ENCODE measurements around the gene KRT82. TPM values are rescaled to one million over a fixed set of nuclear protein-coding genes. Genes with fewer than 3 reads are reported as not detected.

KRT82 gene
- total and polyA plus RNA-seq, 4 experiments from 2014 or later = not detected

GRCh38 chr12:52364061-52364460 is 42.1 kb downstream of the KRT82 start:
- Mint-ChIP-seq H3K27me3 (peaks cover 3 to 16% of the 10 kb centered on the region in 2 donors), H3K36me3 (no peaks in the 10 kb centered on the region), H3K27ac (no peak overlapping the region), H3K4me3 (no peak overlapping the region), H3K4me1 (peaks cover under 1 to 8% (median 3%) of the 10 kb centered on the region in 4 donors), H3K9me3 (no peaks in the 10 kb centered on the region)
- peaks cover 2% of the 10 kb centered on the region for H3K4me1 ChIP-seq (ENCODE audit: insufficient read depth, low read length)
- no peaks in the 10 kb centered on the region for H3K36me3 ChIP-seq (ENCODE audit: insufficient read depth, low read length)
- no peak for DNase-seq
- ChIA-PET POLR2A (ENCODE audit: partially characterized antibody) (no interaction called here), CTCF (ENCODE audit: partially characterized antibody) (no interaction called here)
- no peak overlapping the region for H3K4me3 ChIP-seq (ENCODE audit: low read length in 2 of 2)
- no peaks in the 10 kb centered on the region for H3K9me3 ChIP-seq (ENCODE audit: control insufficient read depth in 1 of 2, low read length in 2 of 2)
- H3K27ac ChIP-seq (ENCODE audit: low read depth, low read length) = no peak overlapping the region
- intact Hi-C loops (cut with micrococcal nuclease) = no loop called here
- no peaks in the 10 kb centered on the region for H3K27me3 ChIP-seq (ENCODE audit: insufficient read depth, low read length)

- DNase-seq = no peak
- no peaks in the 10 kb centered on the region for H3K36me3 Mint-ChIP-seq
- no peak overlapping the region for H3K27ac ChIP-seq (ENCODE audit: low read depth, low read length)
- H3K9me3 ChIP-seq (ENCODE audit: control insufficient read depth in 1 of 2, low read length in 2 of 2) = no peaks in the 10 kb centered on the region
- no peak overlapping the region for H3K4me3 ChIP-seq (ENCODE audit: low read length in 2 of 2)
- H3K27me3 ChIP-seq (ENCODE audit: insufficient read depth, low read length) = no peaks in the 10 kb centered on the region
- POLR2A ChIA-PET (ENCODE audit: partially characterized antibody) = no interaction called here
- CTCF ChIA-PET (ENCODE audit: partially characterized antibody) = no interaction called here
- peak overlapping the region in 1 of 7 donors; percentile 56 for H3K27ac Mint-ChIP-seq
- intact Hi-C loops (cut with micrococcal nuclease) = no loop called here
- H3K4me1 ChIP-seq (ENCODE audit: insufficient read depth, low read length) = peaks cover 10% of the 10 kb centered on the region
- H3K36me3 ChIP-seq (ENCODE audit: insufficient read depth, low read length) = no peaks in the 10 kb centered on the region
- no peak overlapping the region for H3K4me3 Mint-ChIP-seq
- H3K4me1 Mint-ChIP-seq = peaks cover 9 to 16% (median 10%) of the 10 kb centered on the region in 4 donors
- H3K9me3 Mint-ChIP-seq = no peaks in the 10 kb centered on the region
- H3K27me3 Mint-ChIP-seq = peaks cover 2 to 11% of the 10 kb centered on the region in 2 donors
Measured at GRCh38 chr12:52363111-52363679, 42.9 kb downstream of the KRT82 start.

- peaks cover 2 to 10% of the 10 kb centered on the region in 2 donors for H3K27me3 Mint-ChIP-seq
- no peak overlapping the region for H3K27ac Mint-ChIP-seq
- no peaks in the 10 kb centered on the region for H3K36me3 Mint-ChIP-seq
- intact Hi-C loops (cut with micrococcal nuclease) = no loop called here
- H3K27me3 ChIP-seq (ENCODE audit: insufficient read depth, low read length) = no peaks in the 10 kb centered on the region
- H3K9me3 ChIP-seq (ENCODE audit: control insufficient read depth in 1 of 2, low read length in 2 of 2) = no peaks in the 10 kb centered on the region
- H3K4me3 ChIP-seq (ENCODE audit: low read length in 2 of 2) = no peak overlapping the region
- no peak for DNase-seq
- H3K36me3 ChIP-seq (ENCODE audit: insufficient read depth, low read length) = no peaks in the 10 kb centered on the region
- peaks cover 9 to 20% (median 10%) of the 10 kb centered on the region in 4 donors for H3K4me1 Mint-ChIP-seq
- POLR2A ChIA-PET (ENCODE audit: partially characterized antibody) = no interaction called here
- no peak overlapping the region for H3K27ac ChIP-seq (ENCODE audit: low read depth, low read length)
- H3K4me1 ChIP-seq (ENCODE audit: insufficient read depth, low read length) = peaks cover 12% of the 10 kb centered on the region
- H3K9me3 Mint-ChIP-seq = no peaks in the 10 kb centered on the region
- no peak overlapping the region for H3K4me3 Mint-ChIP-seq
- CTCF ChIA-PET (ENCODE audit: partially characterized antibody) = interaction anchor here (0.9 to 1.7 kb wide), 5 partner anchors 10 to 523 kb away, joined by 3 to 7 read pairs (median 4); no protein-coding TSS in a partner anchor
Measured at GRCh38 chr12:52362118-52362726, 43.9 kb downstream of the KRT82 start.

GRCh38 chr12:52361553-52361952 is 44.6 kb downstream of the KRT82 start:
- Mint-ChIP-seq H3K27ac (no peak overlapping the region), H3K4me1 (peaks cover 9 to 20% (median 10%) of the 10 kb centered on the region in 4 donors), H3K36me3 (no peaks in the 10 kb centered on the region), H3K4me3 (no peak overlapping the region), H3K27me3 (peaks cover 2 to 10% of the 10 kb centered on the region in 2 donors), H3K9me3 (no peaks in the 10 kb centered on the region)
- Histone ChIP-seq H3K4me1 (ENCODE audit: insufficient read depth, low read length) (peaks cover 12% of the 10 kb centered on the region), H3K4me3 (ENCODE audit: low read length in 2 of 2) (no peak overlapping the region), H3K27me3 (ENCODE audit: insufficient read depth, low read length) (no peaks in the 10 kb centered on the region), H3K36me3 (ENCODE audit: insufficient read depth, low read length) (no peaks in the 10 kb centered on the region), H3K9me3 (ENCODE audit: control insufficient read depth in 1 of 2, low read length in 2 of 2) (no peaks in the 10 kb centered on the region), H3K27ac (ENCODE audit: low read depth, low read length) (no peak overlapping the region)
- CTCF ChIA-PET (ENCODE audit: partially characterized antibody) = interaction anchor here (0.9 to 1.7 kb wide), 5 partner anchors 11 to 523 kb away, joined by 3 to 7 read pairs (median 4); no protein-coding TSS in a partner anchor
- POLR2A ChIA-PET (ENCODE audit: partially characterized antibody) = no interaction called here
- no peak for DNase-seq
- intact Hi-C loops (cut with micrococcal nuclease) = no loop called here

GRCh38 chr12:52360663-52361271 is 45.4 kb downstream of the KRT82 start:
- peaks cover 12% of the 10 kb centered on the region for H3K4me1 ChIP-seq (ENCODE audit: insufficient read depth, low read length)
- no peaks in the 10 kb centered on the region for H3K9me3 Mint-ChIP-seq
- peaks cover 0 to 10% of the 10 kb centered on the region in 2 donors for H3K27me3 Mint-ChIP-seq
- H3K27ac Mint-ChIP-seq = no peak overlapping the region
- intact Hi-C loops (cut with micrococcal nuclease) = no loop called here
- H3K36me3 ChIP-seq (ENCODE audit: insufficient read depth, low read length) = no peaks in the 10 kb centered on the region
- H3K27me3 ChIP-seq (ENCODE audit: insufficient read depth, low read length) = no peaks in the 10 kb centered on the region
- H3K4me3 ChIP-seq (ENCODE audit: low read length in 2 of 2) = no peak overlapping the region
- H3K36me3 Mint-ChIP-seq = no peaks in the 10 kb centered on the region
- H3K4me1 Mint-ChIP-seq = peaks cover 9 to 20% (median 10%) of the 10 kb centered on the region in 4 donors
- H3K4me3 Mint-ChIP-seq = no peak overlapping the region
- no peak overlapping the region for H3K27ac ChIP-seq (ENCODE audit: low read depth, low read length)
- no peak for DNase-seq
- POLR2A ChIA-PET (ENCODE audit: partially characterized antibody) = interaction anchor here (1.0 kb wide), 1 partner anchor 11 kb away, joined by 3 read pairs; no protein-coding TSS in a partner anchor
- CTCF ChIA-PET (ENCODE audit: partially characterized antibody) = interaction anchor here (1.3 to 2.1 kb wide), 4 partner anchors 12 to 33 kb away, joined by 4 to 8 read pairs (median 5); no protein-coding TSS in a partner anchor
- no peaks in the 10 kb centered on the region for H3K9me3 ChIP-seq (ENCODE audit: control insufficient read depth in 1 of 2, low read length in 2 of 2)

GRCh38 chr12:52360106-52360662 is 46.0 kb downstream of the KRT82 start:
- Histone ChIP-seq H3K36me3 (ENCODE audit: insufficient read depth, low read length) (no peaks in the 10 kb centered on the region), H3K27ac (ENCODE audit: low read depth, low read length) (no peak overlapping the region), H3K9me3 (ENCODE audit: control insufficient read depth in 1 of 2, low read length in 2 of 2) (no peaks in the 10 kb centered on the region), H3K4me1 (ENCODE audit: insufficient read depth, low read length) (peaks cover 12% of the 10 kb centered on the region), H3K4me3 (ENCODE audit: low read length in 2 of 2) (no peak overlapping the region), H3K27me3 (ENCODE audit: insufficient read depth, low read length) (no peaks in the 10 kb centered on the region)
- DNase-seq = no peak
- H3K4me3 Mint-ChIP-seq = no peak overlapping the region
- peak overlapping the region in 1 of 7 donors; percentile 37 for H3K27ac Mint-ChIP-seq
- intact Hi-C loops (cut with micrococcal nuclease) = no loop called here
- peaks cover 9 to 20% (median 10%) of the 10 kb centered on the region in 4 donors for H3K4me1 Mint-ChIP-seq
- POLR2A ChIA-PET (ENCODE audit: partially characterized antibody) = interaction anchor here (1.0 to 1.3 kb wide), 2 partner anchors 12 to 33 kb away, joined by 3 read pairs; no protein-coding TSS in a partner anchor
- H3K27me3 Mint-ChIP-seq = peaks cover 0 to 10% of the 10 kb centered on the region in 2 donors
- CTCF ChIA-PET (ENCODE audit: partially characterized antibody) = interaction anchor here (2.1 kb wide), 1 partner anchor 13 kb away, joined by 8 read pairs; no protein-coding TSS in a partner anchor
- no peaks in the 10 kb centered on the region for H3K36me3 Mint-ChIP-seq
- H3K9me3 Mint-ChIP-seq = no peaks in the 10 kb centered on the region

GRCh38 chr12:52359621-52360061 is 46.5 kb downstream of the KRT82 start:
- H3K4me1 Mint-ChIP-seq = peaks cover 9 to 20% (median 10%) of the 10 kb centered on the region in 4 donors
- H3K27ac Mint-ChIP-seq = peak overlapping the region in 2 of 7 donors; percentile 48 to 66

More at GRCh38 chr12:52359621-52360061, 46.5 kb downstream of the KRT82 start:
- no peaks in the 10 kb centered on the region for H3K36me3 Mint-ChIP-seq
- Histone ChIP-seq H3K36me3 (ENCODE audit: insufficient read depth, low read length) (no peaks in the 10 kb centered on the region), H3K4me3 (ENCODE audit: low read length in 2 of 2) (no peak overlapping the region), H3K9me3 (ENCODE audit: control insufficient read depth in 1 of 2, low read length in 2 of 2) (no peaks in the 10 kb centered on the region), H3K27me3 (ENCODE audit: insufficient read depth, low read length) (no peaks in the 10 kb centered on the region), H3K27ac (ENCODE audit: low read depth, low read length) (no peak overlapping the region), H3K4me1 (ENCODE audit: insufficient read depth, low read length) (peaks cover 12% of the 10 kb centered on the region)
- DNase-seq = no peak
- H3K4me3 Mint-ChIP-seq = no peak overlapping the region
- H3K9me3 Mint-ChIP-seq = no peaks in the 10 kb centered on the region
- intact Hi-C loops (cut with micrococcal nuclease) = no loop called here
- ChIA-PET POLR2A (ENCODE audit: partially characterized antibody) (interaction anchor here (1.3 kb wide), 1 partner anchor 32 kb away, joined by 3 read pairs; no protein-coding TSS in a partner anchor), CTCF (ENCODE audit: partially characterized antibody) (interaction anchor here (2.0 to 2.1 kb wide), 2 partner anchors 13 to 31 kb away, joined by 4 to 8 read pairs; no protein-coding TSS in a partner anchor)
- H3K27me3 Mint-ChIP-seq = peaks cover 3 to 10% of the 10 kb centered on the region in 2 donors

Data from CD4-positive, alpha-beta memory T cell (primary cell).